GM19043 (cell line): ENCODE data around the gene HSPB6.

Experiments used
- ATAC-seq: cut with Tn5 transposase; IDR thresholded peaks from one replicate; pipeline ENCODE4 v1.9.1; 2021; ENCODE audit warnings: low read depth; ENCODE audit not compliant: unreplicated experiment

HSPB6 gene

DNA sequence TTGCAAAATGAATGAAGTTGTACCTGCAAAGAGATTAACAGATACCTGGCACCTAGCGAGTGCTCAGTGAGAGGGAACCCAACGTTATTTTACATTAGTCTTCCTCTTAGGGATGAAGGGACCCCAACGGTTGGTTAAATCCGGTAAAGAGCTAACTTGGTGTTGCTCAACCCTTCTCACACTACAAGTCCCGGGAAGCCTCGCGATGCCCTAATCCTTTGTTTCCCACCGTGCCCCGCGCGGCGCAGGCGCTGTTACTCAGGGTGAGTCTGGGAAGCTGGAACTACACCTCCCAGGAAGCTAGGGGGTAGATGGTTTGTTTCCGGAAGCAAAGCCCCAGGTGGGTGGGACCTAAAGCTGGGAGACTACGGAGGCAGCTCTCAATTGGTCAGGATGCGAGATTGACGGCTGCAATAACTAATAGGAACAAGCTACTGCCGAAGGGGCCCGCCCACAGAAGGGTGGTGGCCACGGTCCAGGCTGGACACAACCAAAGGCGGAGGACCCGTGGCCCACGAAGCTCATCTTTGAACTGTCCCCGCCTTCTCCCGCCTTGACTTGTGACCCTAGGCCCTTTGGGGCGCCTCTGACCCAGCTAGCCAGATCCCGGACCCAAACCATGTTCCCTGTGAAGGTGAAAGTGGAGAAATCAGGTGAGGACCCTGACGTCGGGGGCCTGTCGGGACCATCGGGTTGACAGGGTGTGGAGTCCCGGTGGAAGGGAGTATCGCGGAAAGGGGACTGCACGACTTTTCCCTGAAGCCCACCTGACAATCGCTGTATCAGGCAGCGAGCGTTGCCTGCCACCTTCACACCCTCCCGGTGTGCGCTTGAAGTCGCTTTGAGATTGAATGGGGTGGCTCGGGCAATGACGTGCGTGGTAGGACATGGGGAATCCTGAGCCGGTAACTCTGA is 8.5 kb downstream of the HSPB6 start, which contains the start of gene LIN37:
Gene LIN37 (plus strand): TSS at position 471 of the 915 bp plus-strand sequence. CDS start 149 bp downstream, at position 620.
- ATAC-seq = peak; percentile 81

DNA sequence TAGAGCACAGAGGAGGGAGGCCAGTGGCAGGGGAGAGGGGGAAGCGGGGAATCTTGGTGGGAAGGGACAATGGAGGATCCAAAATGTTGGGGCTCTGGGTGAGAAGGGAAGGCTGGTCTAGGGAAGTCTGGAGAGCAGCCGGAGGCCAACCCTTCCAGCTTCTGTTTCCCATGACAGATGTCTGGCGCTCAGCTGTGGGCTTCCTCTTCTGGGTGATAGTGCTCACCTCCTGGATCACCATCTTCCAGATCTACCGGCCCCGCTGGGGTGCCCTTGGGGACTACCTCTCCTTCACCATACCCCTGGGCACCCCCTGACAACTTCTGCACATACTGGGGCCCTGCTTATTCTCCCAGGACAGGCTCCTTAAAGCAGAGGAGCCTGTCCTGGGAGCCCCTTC is 10.3 kb downstream of the HSPB6 start:
- ATAC-seq = no peak

DNA sequence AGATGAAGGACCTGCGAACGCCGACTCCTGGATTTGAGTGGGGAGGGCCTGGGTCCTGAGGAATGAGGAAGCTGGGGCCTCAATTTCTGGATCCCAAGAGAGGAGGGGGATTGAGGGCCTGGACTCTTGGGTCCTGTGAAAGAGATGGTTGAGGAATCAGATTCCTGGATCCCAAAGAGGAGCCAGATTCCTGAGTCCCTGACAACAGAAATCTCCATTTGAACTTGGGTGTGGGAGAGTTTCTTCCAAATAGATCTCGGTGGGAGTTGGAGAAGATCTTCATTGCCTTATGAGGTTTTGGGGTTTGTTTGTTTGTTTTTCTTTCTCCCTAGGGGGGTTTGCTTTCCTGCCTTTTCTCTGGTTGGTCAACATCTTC is 10.8 kb downstream of the HSPB6 start:
- no peak for ATAC-seq

DNA sequence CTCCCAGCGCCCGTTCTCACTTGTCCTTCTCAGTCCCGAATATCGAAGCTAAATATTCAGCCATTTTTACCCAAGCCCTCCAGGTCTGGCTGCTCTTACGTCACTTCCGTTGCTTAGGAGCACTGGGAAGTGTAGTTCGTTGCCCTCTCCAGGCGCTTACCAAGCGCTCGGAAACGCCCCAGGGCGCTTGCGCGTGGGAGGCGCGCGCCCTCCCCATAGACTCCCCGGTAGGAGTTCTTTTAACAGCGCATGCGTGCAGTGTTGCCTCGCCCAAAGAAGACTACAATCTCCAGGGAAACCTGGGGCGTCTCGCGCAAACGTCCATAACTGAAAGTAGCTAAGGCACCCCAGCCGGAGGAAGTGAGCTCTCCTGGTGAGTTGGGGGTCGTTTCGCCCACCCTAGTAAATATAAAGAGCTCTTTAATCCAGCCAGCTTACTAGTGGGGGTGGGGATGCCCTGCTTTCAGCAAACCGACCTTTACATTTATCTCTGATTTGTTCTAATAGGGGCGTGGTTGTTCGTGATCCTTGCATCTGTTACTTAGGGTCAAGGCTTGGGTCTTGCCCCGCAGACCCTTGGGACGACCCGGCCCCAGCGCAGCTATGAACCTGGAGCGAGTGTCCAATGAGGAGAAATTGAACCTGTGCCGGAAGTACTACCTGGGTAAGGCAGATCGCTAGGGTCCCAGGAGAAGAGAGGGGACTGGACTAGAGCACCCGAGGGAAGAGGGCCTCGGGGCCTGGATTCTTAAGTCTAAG is 11.3 kb downstream of the HSPB6 start, which contains the start of the genes PSENEN and U2AF1L4:
Gene PSENEN (plus strand): TSS at position 324 of the 759 bp plus-strand sequence. CDS start 280 bp downstream, at position 604.
Gene U2AF1L4 (minus strand): TSS at position 91 of the 759 bp plus-strand sequence. CDS start 27 bp downstream, at position 64.
- ATAC-seq = peak; percentile 28

DNA sequence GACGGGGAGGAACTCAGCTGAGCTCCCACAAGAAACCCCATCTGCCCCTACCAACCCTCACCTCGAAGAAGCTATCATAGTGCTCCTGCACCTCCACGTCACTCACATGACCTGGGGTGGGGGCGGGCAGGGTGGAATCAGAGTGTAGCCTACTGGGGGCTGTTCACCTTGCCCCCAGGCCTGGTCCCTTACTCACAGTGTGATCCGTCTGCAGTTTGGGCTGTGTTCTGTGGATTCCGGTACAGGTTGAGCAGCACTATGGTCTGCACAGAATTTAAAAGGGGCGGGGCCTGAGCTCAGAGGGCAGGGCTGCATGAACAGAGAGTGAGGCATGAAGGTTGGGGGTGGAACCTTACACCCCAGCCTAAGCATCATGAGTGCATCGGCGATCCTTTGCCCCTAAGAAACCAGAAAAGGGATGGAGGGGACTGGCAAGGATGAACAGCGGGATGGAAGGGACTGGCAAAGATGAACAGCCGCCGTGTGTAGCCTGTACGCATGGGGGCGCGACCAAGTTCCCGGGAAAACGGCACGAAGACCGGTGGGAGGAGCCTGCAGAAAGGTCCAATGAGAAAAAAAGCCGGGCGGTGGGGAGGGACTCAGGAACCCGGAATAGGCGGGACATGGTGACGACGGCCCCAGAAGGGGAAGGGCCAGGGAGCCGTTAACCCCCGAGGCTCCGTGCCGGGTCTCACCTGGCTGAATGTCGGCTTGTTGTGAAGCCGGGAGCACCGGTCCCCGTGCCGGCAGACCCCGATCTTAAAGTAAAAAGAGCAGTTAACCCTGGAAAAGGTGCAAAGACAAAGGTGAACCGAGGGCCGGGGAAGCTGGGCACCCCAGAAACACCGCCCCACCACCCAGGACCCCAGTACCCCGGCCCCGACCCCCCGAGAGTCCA is 12.2 kb downstream of the HSPB6 start:
- no peak for ATAC-seq

DNA sequence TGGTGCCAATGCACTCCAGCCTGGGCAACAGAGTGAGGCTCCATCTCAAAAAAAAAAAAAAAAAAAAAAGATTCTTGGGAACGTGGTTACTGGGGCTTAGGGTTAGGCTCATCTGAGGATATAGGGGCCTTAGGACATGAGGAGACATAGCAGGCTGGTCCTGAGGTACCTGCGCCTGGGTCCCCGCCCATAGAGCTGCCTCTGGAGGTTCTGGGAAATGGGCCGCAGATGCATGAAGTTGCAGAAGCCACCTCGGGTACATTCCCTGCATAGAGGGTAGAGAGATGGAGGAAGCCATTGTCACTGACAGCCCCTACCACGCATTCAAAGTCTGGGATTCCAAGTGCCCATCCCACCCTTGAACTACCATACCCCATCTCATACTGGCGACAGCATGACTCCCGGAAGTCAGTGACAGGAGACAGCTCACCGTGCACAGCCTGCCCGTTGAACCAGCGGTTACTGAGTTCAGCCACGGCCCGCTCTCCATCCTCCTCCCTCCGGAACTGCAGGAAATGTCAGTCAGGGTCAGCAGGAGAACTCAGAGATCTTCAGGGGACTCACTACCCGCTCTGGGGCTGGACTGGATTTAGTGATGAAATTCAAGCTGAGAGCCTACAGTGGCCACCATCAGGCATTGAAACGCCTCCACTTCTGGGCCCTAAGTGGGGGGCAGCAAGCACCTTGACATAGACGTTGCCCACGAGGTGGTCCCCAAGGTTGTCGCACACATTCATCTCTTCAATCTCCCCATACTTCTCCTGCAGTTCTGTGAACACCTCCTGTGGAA is 13.0 kb downstream of the HSPB6 start:
- ATAC-seq = no peak

DNA sequence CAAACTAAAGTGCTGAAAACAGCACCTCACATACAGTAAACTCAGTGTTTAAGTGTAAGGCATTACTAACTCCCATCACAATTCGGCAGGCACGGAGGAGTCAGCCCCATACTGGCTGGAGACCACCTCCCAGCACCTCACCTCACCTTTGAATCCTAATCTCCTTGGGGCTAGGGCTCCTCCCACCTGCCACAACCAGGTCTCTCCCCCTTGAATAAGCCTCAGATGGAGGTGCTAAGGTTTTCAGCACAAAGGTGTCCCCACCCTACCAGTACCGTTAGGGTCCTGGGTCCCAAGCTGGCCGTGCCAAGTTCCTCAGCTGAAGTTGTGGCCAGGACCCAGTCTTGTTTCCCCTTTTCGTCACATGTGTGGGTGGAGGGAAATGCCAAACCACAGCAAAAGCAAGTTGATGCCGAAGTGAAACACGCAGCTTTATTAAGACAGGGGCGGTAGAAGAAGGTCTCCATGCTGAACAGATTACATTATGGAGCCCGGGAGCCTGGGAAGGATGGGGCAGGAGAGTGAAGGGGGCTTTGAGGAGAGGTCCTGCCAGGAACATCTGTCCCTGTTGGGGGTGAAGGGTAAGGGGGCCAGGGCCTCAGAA is 14.6 kb downstream of the HSPB6 start, which contains the start of gene IGFLR1:
Gene IGFLR1 (minus strand): TSS at position 332 of the 604 bp plus-strand sequence. CDS start 1,272 bp downstream, outside the sequence.
- ATAC-seq = no peak

DNA sequence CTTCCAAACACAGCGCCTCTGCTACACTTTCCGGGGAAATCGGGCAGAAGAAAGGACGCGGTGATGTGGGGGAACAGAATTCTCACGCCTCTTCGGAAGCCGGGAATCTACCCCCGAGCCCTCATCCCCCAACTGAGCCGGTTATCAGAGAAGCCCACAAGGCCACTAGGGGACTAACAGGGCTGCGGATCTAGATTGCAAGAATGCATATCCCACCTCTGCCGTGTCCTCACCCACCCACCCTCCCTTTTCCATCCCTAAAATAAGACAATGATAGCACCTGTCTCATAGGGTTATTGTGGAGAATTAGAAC is 15.7 kb downstream of the HSPB6 start:
- no peak for ATAC-seq

DNA sequence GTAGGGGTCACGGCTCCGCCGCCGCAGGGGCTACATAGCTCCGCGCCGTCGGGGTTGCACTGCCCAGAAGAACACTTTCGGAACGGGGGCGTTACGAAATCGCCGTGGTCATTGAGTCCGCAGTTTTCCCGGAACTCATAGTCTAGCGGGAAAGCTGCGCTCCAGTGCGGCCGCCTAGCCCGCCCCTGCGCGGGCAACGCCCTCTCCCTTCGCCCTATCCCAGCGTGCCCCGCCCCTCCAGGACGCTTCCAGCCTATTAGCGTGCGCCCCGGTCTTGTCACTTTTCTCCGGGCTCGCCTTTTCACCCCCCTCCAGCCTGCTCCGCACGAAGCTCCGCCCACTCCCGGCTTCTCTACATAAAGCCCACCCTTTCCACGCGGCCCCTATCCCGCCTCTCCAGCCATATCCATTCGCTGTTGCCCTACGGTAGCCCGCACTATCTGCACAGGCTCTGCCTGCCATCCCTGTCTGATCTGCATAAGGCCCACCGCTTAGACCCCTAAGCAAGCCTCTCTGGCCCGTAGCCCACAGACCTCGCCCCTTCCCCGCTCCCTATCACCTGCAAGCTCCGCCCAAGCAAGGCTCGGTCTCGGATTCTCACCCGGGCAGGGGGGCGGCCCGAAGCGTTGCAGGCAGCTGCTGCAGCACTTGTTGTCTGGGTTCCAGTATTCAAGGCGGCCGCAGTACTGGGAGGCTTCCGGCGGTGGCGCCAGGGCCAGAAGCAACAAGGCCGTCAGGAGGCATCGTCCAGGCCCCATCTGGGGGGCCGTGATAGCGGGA is 16.2 kb downstream of the HSPB6 start:
- ATAC-seq = peak; percentile 56

DNA sequence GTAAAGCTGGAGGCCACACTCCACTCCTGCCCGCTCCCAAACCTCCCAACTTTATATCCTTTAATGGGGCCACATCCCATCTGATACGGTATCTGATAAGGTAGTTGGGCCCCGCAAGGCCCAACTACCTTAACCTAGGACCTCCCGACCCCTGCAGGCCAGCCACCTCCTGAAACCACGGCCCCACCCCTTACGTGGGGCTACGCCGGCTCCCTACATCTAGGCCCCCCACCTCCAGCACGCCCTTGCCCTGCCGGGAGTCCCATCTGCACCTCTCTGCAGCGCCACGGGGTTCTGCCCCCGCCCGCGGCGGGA is 16.8 kb downstream of the HSPB6 start:
- peak; percentile 7 for ATAC-seq

DNA sequence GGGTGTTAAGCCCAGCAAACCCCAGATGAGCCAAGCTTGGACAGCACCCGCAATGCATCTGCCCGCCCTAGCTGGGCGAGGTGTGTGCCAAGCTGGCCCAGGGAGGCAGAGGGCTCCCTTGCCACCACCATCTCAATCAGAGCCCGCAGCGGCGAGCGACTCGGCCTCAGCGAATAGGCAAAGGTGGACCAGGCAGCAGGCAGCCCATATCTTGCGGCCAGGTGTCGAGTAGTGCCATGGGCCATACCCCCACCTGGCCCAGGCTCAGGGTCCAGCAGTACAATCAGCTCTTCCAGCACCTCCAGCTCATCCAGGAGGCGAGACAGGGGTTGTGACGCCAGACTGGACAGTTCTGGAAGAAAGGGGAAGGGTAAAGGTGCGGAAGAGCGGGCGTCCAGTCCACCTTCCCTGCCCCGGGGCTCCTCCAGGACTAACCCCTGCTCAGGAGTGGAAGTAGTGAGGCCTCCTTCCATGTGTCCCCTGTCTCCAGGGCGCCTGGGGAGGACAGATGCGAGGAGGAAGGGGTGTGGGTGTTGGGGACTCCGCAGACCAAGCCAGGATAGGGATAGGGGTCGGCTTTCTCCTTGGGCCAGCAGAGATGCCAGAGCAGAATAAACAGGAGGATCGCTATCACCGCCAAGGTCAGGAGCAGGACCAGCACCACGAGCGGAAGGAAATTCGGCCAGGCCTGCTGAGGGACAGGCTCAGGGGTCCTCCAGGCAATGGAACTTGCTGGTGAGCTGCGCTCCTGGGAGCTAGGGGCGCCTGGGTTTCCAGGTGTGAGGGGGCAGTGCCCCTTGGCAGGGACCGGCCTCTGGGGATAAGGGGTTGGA is 17.3 kb downstream of the HSPB6 start:
- no peak for ATAC-seq

DNA sequence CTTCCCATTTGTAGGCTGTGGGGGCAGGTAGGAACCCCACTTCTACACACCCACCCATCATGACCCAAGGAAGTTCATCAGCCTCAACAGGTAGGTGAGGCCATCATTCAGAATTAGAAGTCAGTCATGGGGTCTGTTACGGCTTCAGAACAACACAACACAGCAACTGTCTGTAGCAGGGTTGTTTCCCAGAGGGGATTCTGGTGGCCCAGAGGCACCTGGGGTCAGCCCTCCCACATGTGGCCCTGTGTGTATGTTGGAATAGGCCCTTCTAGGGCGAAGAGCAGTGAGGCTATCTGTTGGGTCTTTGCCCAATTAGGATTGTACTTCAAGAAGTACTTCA is 18.0 kb downstream of the HSPB6 start:
- ATAC-seq = no peak

DNA sequence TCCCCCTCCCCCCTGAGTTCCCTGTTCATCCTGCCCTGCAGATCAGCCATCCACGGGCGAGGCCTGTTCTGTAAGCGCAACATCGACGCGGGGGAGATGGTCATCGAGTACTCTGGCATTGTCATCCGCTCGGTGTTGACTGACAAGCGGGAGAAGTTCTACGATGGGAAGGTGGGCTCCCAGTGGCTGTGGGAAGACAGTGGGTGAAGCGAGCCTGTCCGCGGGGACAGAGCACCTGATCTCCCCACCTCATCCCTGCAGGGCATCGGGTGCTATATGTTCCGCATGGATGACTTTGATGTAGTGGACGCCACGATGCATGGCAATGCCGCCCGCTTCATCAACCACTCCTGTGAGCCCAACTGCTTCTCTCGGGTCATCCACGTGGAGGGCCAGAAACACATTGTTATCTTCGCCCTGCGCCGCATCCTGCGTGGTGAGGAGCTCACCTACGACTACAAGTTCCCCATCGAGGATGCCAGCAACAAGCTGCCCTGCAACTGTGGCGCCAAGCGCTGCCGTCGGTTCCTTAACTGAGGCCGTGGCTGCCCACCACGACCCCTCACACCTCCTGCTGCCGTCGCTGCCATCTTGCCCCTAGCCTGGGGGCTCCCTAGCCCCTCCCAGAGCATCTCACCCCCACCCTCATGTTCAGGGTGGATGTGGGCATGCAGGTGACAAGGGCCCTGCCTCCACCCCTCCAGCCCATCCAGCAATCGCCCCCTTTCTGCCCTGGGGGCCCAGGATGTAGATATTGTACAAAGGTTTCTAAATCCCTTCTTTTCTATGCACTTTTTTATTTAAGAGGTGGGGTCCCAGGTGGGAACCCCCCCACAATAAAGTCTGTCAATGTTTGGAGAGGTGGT is 18.6 kb downstream of the HSPB6 start:
- ATAC-seq = no peak

DNA sequence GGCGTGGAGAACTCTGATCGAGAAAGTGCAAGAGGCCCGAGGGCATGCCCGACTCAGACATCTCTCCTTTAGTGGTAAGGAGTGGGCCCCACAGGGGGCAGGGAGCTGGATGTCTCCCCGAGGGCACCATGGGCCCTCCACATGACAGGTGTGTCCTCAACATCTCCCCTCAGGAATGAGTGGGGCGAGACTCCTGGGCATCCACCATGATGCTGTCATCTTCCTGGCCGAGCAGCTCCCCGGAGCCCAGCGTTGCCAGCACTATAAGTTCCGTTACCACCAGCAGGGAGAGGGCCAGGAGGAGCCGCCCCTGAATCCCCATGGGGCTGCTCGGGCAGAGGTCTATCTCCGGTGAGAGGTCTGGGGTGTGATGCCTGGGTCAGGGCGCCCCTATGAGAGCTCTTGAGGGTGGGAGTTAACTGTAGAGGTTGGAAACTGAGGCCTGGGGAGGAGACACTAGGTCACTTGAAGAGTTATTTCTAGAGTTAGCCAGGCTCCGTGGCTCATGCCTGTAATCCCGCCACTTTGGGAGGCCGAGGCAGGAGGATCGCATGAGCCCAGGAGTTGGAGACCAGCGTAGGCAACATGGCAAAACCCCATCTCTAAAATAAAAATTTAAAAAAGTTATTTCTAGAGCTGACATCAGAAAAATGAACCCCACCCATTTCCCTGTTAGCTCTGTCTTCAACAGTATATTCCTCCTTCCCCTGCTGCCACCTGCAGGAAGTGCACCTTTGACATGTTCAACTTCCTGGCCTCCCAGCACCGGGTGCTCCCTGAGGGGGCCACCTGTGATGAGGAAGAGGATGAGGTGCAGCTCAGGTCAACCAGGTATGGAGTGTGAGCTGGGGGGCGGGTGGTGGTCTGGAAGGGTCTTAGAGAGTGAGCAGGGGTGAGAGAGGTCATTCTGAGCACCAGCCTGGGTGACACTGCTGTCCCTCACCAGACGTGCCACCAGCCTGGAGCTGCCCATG is 19.6 kb downstream of the HSPB6 start:
- ATAC-seq = no peak

DNA sequence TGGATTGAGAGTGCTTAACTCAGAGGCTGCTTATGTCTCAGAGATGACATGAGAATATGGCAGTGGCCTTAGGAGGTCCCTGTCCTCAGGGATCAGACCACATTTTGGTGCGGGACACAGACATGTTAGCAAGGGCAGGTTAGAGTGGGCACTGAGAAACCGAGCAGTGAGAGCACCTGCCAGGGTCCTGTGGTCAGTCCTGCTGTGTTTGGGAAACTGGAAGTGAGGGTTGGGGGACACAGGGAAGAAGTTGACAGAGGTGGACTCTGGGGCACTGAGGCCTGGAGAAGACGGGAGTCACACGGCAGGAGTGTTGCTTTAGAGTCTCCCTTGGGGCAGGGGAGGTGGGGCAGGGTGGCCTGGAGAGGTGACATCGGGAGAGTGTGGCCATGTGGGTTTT is 21.9 kb downstream of the HSPB6 start:
- ATAC-seq = no peak

DNA sequence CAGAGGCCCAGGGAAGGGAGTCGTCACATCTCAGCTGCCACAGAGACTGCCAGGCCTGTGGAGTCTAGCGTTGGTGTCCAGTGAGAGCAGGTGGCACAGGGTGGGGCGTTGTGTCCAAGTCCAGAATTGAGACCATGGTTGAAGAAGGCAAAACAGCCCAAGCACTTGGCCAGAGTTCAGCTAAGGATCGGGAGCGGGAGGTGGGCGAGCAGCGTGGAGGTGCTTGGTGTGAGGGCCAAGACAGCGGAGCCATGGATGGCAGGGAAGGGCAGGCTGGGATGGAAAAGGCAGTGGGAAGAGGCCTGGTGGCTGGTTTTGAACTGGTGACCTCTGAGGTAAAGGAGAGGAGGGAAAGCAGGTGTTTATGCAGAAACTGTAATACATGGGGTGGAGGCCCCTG is 22.6 kb downstream of the HSPB6 start:
- ATAC-seq = no peak
